ENCODE measurements around the gene TSPAN18. TPM values are rescaled to one million over a fixed set of nuclear protein-coding genes. Genes with fewer than 3 reads are reported as not detected.

TSPAN18 gene
- total RNA-seq, 4 donors from 2014 or later = 27.7 to 70.1 (median 50.2) TPM

DNA sequence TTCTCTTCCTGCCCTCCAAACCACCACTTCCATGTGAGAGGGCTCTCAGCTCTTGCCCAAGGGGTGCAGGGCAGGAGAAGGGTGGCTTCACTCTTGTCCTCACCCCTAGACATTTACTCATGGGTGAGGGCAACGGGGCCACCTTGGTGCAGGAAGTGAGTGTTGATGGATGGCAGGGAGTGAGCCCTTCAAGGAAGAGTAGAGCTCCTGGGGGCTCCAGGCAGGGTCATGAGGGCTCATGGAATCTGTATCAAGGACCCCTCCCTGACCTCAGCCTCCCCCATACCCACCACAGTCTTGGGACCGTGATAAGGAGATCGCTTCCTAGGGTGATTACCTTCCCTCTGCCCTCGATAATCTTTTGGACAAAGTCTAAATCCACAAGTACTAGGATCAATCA lies 37.8 kb downstream of the TSPAN18 start:
- Histone ChIP-seq H3K27ac (replicated peaks in 1 of 4) (peak overlapping the region; percentile 84 to 86 (median 86)), H3K27me3 (no peaks in the 10 kb centered on the region), H3K4me1 (peaks cover 65 to 77% (median 73%) of the 10 kb centered on the region in 4 donors), H3K36me3 (peaks cover 0 to 9% (median 4%) of the 10 kb centered on the region in 4 donors), H3K4me3 (no peak overlapping the region), H3K9me3 (no peaks in the 10 kb centered on the region)
- TF ChIP-seq POLR2AphosphoS5 (IDR thresholded peaks at IDR 0.05) (no peak), EP300 (IDR thresholded peaks at IDR 0.05) (no peak), POLR2A (IDR thresholded peaks at IDR 0.05; ENCODE audit: low read depth) (no peak)
- TF ChIP-seq, protein P1, sequence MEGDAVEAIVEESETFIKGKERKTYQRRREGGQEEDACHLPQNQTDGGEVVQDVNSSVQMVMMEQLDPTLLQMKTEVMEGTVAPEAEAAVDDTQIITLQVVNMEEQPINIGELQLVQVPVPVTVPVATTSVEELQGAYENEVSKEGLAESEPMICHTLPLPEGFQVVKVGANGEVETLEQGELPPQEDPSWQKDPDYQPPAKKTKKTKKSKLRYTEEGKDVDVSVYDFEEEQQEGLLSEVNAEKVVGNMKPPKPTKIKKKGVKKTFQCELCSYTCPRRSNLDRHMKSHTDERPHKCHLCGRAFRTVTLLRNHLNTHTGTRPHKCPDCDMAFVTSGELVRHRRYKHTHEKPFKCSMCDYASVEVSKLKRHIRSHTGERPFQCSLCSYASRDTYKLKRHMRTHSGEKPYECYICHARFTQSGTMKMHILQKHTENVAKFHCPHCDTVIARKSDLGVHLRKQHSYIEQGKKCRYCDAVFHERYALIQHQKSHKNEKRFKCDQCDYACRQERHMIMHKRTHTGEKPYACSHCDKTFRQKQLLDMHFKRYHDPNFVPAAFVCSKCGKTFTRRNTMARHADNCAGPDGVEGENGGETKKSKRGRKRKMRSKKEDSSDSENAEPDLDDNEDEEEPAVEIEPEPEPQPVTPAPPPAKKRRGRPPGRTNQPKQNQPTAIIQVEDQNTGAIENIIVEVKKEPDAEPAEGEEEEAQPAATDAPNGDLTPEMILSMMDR (IDR thresholded peaks at IDR 0.05) = no peak
- no peak for DNase-seq (ENCODE audit: extremely low spot score)
- WGBS = 98% methylated on average over 4 of the region's 4 CpGs
- intact Hi-C loops (cut with DNase I) = no loop called here

GRCh38 chr11:44765026-44765595 lies 38.3 kb downstream of the TSPAN18 start:
- Histone ChIP-seq H3K4me1 (peaks cover 63 to 75% (median 72%) of the 10 kb centered on the region in 4 donors), H3K4me3 (no peak overlapping the region), H3K27me3 (no peaks in the 10 kb centered on the region), H3K27ac (replicated peaks in 1 of 4) (peak overlapping the region; percentile 84 to 86 (median 86)), H3K36me3 (peaks cover 0 to 9% (median 4%) of the 10 kb centered on the region in 4 donors), H3K9me3 (no peaks in the 10 kb centered on the region)
- DNase-seq (ENCODE audit: extremely low spot score) = no peak
- WGBS = 98% methylated on average over 8 of the region's 8 CpGs
- intact Hi-C loops (cut with DNase I) = no loop called here
- TF ChIP-seq POLR2AphosphoS5 (IDR thresholded peaks at IDR 0.05) (no peak), POLR2A (IDR thresholded peaks at IDR 0.05; ENCODE audit: low read depth) (no peak), EP300 (IDR thresholded peaks at IDR 0.05) (no peak)
- TF ChIP-seq, protein P1 (IDR thresholded peaks at IDR 0.05) = no peak

GRCh38 chr11:44765676-44766075 lies 38.9 kb downstream of the TSPAN18 start:
- 85% methylated on average over 3 of the region's 3 CpGs for WGBS
- H3K36me3 ChIP-seq = peaks cover 0 to 9% (median 4%) of the 10 kb centered on the region in 4 donors
- H3K27ac ChIP-seq (replicated peaks in 1 of 4) = peak overlapping the region; percentile 84 to 86 (median 86)
- TF ChIP-seq POLR2AphosphoS5 (IDR thresholded peaks at IDR 0.05) (no peak), EP300 (IDR thresholded peaks at IDR 0.05) (no peak), POLR2A (IDR thresholded peaks at IDR 0.05; ENCODE audit: low read depth) (no peak)
- TF ChIP-seq, protein P1 (IDR thresholded peaks at IDR 0.05) = no peak
- intact Hi-C loops (cut with DNase I) = no loop called here
- no peak overlapping the region for H3K4me3 ChIP-seq
- no peak for DNase-seq (ENCODE audit: extremely low spot score)
- peaks cover 63 to 75% (median 71%) of the 10 kb centered on the region in 4 donors for H3K4me1 ChIP-seq
- no peaks in the 10 kb centered on the region for H3K9me3 ChIP-seq
- no peaks in the 10 kb centered on the region for H3K27me3 ChIP-seq

GRCh38 chr11:44766112-44766971 lies 39.6 kb downstream of the TSPAN18 start:
- Histone ChIP-seq H3K27me3 (no peaks in the 10 kb centered on the region), H3K27ac (replicated peaks in 1 of 4) (peak overlapping the region; percentile 84 to 86 (median 86)), H3K36me3 (peaks cover 0 to 9% (median 4%) of the 10 kb centered on the region in 4 donors), H3K9me3 (no peaks in the 10 kb centered on the region), H3K4me3 (no peak overlapping the region), H3K4me1 (peaks cover 63 to 75% (median 68%) of the 10 kb centered on the region in 4 donors)
- TF ChIP-seq POLR2A (IDR thresholded peaks at IDR 0.05; ENCODE audit: low read depth) (no peak), EP300 (IDR thresholded peaks at IDR 0.05) (no peak), POLR2AphosphoS5 (IDR thresholded peaks at IDR 0.05) (peak; percentile 7 to 16)
- TF ChIP-seq, protein P1 (IDR thresholded peaks at IDR 0.05) = no peak
- DNase-seq (ENCODE audit: extremely low spot score) = no peak
- intact Hi-C loops (cut with DNase I) = no loop called here
- 17% methylated on average over 8 of the region's 8 CpGs for WGBS
